HG02678 (cell line): ENCODE data around the gene SUGP1.
"Not testable (repeated sequence)": the region's sequence is repeated elsewhere in the genome, so short reads cannot be mapped to it uniquely, and the experiment has no call there.

Experiments
- ATAC-seq: cut with Tn5 transposase; IDR thresholded peaks from one replicate; pipeline ENCODE4 v1.9.1; 2021; ENCODE audit warnings: mild to moderate bottlenecking, moderate library complexity; ENCODE audit not compliant: unreplicated experiment

Gene SUGP1

GRCh38 chr19:19268453-19269385 is 51.6 kb downstream of the SUGP1 start:
- no peak for ATAC-seq

- ATAC-seq, result no peak
These were observed 53.0 kb downstream of the SUGP1 start for GRCh38 chr19:19267305-19267704.

DNA sequence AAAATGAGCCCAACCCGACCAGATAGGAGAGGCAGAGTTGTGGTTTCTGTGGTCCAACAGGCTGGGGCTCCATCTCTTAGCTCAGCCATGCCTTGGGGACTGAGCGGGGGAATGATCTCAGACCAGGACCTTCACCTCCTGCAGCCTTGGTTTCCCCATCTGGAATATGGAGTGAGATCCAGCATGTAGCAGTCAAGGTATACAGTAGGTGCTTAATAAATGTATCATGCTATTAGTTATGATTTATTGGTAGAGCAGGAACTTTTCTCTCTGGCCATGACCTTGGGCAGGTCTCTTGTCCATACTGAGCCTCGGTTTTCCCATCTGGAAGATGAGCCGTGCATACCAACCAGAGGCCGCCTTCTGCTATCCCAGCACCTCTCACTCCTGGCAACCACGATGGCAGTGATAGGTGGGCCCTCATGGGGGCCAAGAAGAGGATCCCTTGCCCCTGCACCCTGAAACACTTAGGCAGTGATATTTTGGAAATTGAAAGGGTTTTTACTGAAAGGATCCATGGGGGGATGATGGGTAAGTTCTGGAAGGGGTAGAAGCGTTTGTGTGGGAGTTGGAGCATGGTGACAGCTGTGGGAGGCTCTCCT is 56.3 kb downstream of the SUGP1 start:
- no peak for ATAC-seq

DNA sequence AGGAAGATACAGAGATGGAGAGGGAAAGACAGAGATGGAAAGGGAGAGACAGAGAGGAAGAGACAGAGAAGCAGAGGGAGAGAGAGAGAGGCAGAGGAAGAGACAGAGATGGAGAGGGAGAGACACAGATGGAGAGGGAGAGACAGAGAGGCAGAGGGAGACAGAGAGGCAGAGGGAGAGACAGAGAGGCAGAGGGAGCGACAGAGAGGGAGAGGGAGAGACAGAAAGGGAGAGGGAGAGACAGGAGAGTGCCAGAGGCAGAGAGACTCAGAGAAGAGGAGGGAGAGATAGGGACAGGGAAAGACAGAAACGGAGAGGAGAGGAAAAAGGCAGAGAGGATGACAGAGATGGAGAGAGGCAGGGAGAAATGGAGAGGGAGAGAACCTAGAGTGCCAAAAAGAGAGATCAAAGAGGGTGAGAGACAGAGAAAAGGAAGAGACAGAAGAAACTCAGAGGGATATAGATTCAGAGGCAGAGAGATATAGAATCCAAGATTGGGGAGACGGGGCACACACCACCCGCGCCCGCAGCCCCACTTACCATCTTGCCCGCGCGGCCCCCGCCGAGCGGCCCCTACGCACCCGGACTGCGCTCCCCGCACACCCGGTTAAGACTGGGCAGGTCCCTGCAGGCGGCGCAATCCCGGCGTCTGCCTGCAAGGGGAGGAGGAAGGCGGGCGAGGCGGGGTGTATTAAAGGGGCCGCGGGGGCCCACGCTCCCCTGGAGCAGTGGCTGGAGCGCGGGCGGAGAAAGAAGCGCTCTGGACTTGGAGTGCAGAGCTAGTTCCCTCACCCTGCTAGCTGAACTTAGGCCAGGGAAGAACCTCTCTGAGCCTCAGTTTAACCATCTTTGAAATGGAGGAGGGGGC is 57.9 kb downstream of the SUGP1 start:
- no peak for ATAC-seq

GRCh38 chr19:19261350-19262189 is 58.7 kb downstream of the SUGP1 start:
- ATAC-seq, result no peak

DNA sequence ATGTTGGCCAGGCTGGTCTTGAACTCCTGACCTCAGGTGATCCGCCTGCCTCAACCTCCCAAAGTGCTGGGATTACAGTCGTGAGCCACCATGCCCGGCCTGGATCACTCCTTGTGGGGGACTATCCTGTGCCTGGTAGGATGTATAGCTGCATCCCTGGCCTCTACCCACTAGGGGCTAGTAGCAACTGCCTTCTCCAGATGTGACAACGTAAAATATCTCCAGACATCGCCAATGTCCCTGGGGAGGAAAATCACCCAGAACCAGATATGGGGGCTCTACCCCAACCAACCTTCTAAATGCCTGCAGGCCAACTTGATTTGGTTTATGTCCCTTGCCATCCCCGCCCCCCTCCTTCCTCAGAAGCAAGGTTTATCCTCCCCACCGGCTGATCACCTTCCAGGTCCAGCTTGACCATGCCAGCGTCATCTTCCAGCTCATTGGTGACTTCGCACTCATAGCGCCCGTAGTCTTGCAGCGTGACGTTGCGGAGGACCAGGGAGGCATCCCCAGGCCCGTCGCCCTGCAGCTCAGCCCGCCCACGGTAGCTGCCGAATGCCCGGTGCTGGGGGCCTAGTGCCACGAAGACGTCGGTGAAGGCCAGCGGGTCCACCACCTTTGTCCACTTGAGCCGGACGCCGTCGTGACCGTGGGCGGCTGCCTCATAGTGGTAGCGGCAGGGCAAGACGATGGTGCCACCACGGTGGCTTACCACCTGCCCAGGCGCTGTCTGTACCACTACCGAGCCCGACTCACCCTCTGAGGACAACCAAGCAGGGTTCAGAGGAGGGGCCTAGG is 59.7 kb downstream of the SUGP1 start:
- ATAC-seq, result no peak

DNA sequence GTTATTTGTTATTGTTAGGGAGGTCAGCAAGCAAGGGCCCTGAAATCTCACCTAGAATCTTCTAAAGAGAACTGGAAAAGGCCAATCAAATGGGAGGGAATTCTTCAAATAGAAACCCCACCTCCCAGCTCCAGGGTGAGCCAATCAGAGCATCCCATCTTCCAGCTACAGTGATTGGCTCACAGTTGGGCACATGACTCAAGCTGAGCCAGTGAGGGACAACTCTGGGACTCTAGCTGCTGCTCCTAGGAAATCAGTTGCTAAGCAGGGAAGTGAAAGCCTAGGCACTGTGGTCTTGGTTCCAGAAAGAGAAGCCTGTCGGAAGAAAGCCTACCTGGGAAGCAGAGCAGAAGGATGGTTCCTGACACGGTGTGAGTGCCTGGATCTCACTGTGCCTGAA is 60.6 kb downstream of the SUGP1 start:
- no peak for ATAC-seq

DNA sequence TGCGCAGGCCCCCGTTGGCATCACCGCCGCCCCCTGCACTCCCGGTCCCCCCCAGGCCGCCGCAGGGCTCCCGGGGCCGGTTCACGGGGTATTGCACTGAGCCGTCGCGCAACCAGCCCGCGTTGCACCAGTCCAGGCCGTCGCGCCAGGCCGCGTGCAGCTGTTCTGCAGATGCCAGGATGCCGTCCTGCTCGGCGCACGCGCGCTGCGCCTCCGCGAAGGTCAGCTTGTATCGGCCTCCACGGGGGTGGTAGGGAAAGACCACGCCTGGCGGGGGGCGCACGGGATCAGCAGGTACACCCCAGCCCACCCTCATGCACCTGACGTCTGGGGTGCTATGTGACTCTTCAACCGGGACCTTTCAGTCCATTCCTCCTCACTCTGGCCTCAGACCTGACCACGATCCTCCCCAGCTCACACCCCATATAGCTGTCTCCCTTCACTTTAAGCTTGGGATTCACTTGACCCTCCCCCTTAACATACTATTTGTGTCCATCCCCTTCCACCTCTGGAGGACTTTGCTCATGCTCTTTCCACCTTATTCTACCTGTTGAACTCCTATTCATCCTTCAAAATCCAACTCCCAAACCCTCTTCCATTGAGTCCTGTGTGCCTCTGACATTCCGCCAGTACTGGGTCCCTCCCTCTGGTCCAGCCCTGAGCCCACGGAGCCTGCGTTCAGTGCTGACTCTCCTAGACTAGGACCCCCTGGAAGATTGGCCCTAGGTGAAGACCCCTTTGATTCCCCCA is 61.5 kb downstream of the SUGP1 start:
- no peak for ATAC-seq

GRCh38 chr19:19257836-19258588 is 62.3 kb downstream of the SUGP1 start:
- no peak for ATAC-seq

DNA sequence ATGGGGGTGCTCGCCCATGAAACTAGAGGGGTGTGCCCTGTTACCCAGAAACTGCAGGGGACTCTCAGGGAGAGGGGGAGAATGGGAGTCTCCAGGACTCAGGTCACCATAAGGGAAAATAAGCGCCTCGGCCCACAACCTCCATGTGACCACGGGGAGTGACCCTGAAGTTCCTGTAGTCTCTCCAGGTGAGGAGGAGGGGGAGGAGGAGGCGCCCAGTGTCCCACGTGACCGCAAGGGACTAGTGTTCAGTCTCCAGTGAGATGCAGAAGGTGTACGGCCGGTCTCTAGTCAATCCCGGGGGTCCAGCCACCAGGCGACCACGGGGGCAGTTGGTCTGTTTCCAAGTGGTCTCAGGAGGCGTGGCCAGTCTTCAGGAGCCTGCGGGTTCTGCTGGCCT is 63.2 kb downstream of the SUGP1 start:
- ATAC-seq, result no peak

DNA sequence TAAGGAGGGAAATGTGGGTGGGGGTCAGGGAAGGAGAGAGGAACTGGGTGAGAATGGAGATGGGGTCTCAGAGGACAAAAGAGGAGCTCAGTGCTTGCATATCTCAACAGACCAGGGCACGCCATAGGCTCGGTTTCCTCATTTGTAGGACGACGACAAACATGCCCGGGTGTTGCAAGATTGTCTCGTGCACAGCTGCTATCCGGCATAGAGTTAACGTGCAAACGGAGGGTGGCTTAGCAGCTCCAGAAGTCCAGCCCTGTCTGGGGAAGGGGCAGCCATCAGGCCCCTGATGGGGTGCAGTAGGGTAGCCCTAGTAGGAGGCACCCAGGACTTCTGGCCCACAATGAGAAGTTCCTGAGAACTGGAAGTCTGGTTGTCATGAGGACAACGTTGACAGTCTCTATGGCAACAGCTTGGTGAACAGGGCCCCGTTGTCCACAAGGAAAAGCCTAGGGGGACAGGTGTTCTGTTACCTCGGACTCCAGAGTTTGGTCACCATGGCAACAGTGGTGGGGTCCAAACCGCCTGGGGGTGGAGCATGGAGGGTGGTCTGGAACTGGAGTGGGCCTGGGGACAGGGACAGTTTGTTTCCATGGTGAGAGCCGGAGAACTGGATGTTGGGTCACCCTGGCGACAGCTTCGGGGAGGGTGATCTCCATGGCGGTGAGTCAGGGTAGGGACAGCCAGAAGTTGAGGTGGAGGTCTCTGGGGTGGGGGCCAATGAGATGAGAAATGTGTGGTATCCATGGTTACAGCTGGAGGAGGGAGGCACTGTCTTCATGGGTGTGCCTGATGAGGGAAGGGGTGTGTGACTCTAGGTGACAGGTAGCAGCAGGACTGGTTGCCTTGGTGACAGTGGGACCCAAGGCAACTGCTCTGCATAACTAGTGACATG is 64.0 kb downstream of the SUGP1 start:
- no peak for ATAC-seq

GRCh38 chr19:19253409-19253808 is 66.9 kb downstream of the SUGP1 start:
- not testable (repeated sequence) for ATAC-seq

GRCh38 chr19:19250196-19250801 is 70.0 kb downstream of the SUGP1 start:
- no peak for ATAC-seq

GRCh38 chr19:19240476-19240875 is 79.8 kb downstream of the SUGP1 start:
- no peak for ATAC-seq

DNA sequence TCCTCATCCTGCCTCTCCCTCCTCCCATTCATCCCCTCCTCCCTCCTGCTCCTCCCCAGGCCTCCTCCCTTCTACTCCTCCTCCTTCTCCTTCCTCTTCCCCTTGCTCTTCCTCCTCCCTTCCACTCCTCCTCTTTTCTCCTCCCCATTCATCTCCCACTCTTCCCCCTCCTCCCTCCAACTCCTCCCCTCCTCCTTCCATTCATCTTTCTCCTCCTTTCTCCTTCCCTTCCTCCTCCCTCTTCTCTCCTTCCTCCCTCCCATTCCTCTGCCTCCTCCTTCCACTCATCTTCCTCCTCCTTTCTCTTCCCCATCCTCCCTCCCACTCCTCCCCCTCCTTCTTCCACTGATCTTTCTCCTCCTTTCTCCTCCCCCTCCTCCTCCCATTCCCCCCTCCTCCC is 80.6 kb downstream of the SUGP1 start:
- no peak for ATAC-seq

GRCh38 chr19:19238126-19238894 is 82.0 kb downstream of the SUGP1 start:
- ATAC-seq, result no peak
